ENCODE measurements around the gene BACH2. TPM values are rescaled to one million over a fixed set of nuclear protein-coding genes. Genes with fewer than 3 reads are reported as not detected.

Gene BACH2
- total RNA-seq, 1 donor from 2014 or later: 6.4 TPM

GRCh38 chr6:90095145-90095544, 201.5 kb downstream of the BACH2 start:
- H3K27me3 ChIP-seq: no peaks in the 10 kb centered on the region
- H3K4me3 ChIP-seq: no peak overlapping the region
- peaks cover 20% of the 10 kb centered on the region for H3K4me1 ChIP-seq
- TF ChIP-seq POLR2A (IDR thresholded peaks at IDR 0.05) (no peak), POLR2AphosphoS5 (IDR thresholded peaks at IDR 0.05; ENCODE audit: insufficient read depth in 1 of 2, low read depth in 1 of 2) (no peak), CTCF (IDR thresholded peaks at IDR 0.05) (no peak)
- DNase-seq (ENCODE audit: extremely low spot score in 2 of 2): no peak
- no peaks in the 10 kb centered on the region for H3K9me3 ChIP-seq
- H3K36me3 ChIP-seq: no peaks in the 10 kb centered on the region
- no peak overlapping the region for H3K27ac ChIP-seq
- intact Hi-C loops (cut with DNase I): loop anchor here (5.0 to 10.0 kb wide), 2 partner anchors 122 to 200 kb away; partner anchors contain the start of gene BACH2

- no peak for DNase-seq (ENCODE audit: extremely low spot score in 2 of 2)
Observed at GRCh38 chr6:90093558-90094073, 203.0 kb downstream of the BACH2 start.

GRCh38 chr6:90090866-90091265, 205.8 kb downstream of the BACH2 start:
- no peak for TF ChIP-seq CTCF (IDR thresholded peaks at IDR 0.05)
- no peak for TF ChIP-seq POLR2AphosphoS5 (IDR thresholded peaks at IDR 0.05; ENCODE audit: insufficient read depth in 1 of 2, low read depth in 1 of 2)
- TF ChIP-seq POLR2A (IDR thresholded peaks at IDR 0.05): no peak

More at GRCh38 chr6:90093558-90094073, 203.0 kb downstream of the BACH2 start:
- Histone ChIP-seq H3K4me1 (peaks cover 20% of the 10 kb centered on the region), H3K27ac (no peak overlapping the region), H3K4me3 (no peak overlapping the region), H3K36me3 (no peaks in the 10 kb centered on the region), H3K27me3 (no peaks in the 10 kb centered on the region), H3K9me3 (no peaks in the 10 kb centered on the region)
- TF ChIP-seq POLR2A (IDR thresholded peaks at IDR 0.05) (no peak), CTCF (IDR thresholded peaks at IDR 0.05) (no peak), POLR2AphosphoS5 (IDR thresholded peaks at IDR 0.05; ENCODE audit: insufficient read depth in 1 of 2, low read depth in 1 of 2) (no peak)
- intact Hi-C loops (cut with DNase I): loop anchor here (10.0 kb wide), 1 partner anchor 201 kb away; the partner anchor contains the start of gene BACH2

GRCh38 chr6:90088009-90088408, 208.6 kb downstream of the BACH2 start:
- no peak overlapping the region for H3K4me3 ChIP-seq
- H3K9me3 ChIP-seq: no peaks in the 10 kb centered on the region
- no peak for DNase-seq (ENCODE audit: extremely low spot score in 2 of 2)
- H3K27ac ChIP-seq: no peak overlapping the region
- H3K27me3 ChIP-seq: no peaks in the 10 kb centered on the region
- no peaks in the 10 kb centered on the region for H3K36me3 ChIP-seq
- H3K4me1 ChIP-seq: peaks cover 10% of the 10 kb centered on the region
- intact Hi-C loops (cut with DNase I): no loop called here
- TF ChIP-seq CTCF (IDR thresholded peaks at IDR 0.05) (no peak), POLR2AphosphoS5 (IDR thresholded peaks at IDR 0.05; ENCODE audit: insufficient read depth in 1 of 2, low read depth in 1 of 2) (peak in 1 of 2 donors; percentile 86), POLR2A (IDR thresholded peaks at IDR 0.05) (no peak)

More at GRCh38 chr6:90090866-90091265, 205.8 kb downstream of the BACH2 start:
- Histone ChIP-seq H3K27ac (no peak overlapping the region), H3K9me3 (no peaks in the 10 kb centered on the region), H3K27me3 (no peaks in the 10 kb centered on the region), H3K36me3 (no peaks in the 10 kb centered on the region), H3K4me3 (no peak overlapping the region), H3K4me1 (peaks cover 10% of the 10 kb centered on the region)
- no peak for DNase-seq (ENCODE audit: extremely low spot score in 2 of 2)
- intact Hi-C loops (cut with DNase I): loop anchor here (10.0 kb wide), 1 partner anchor 204 kb away; the partner anchor contains the start of gene BACH2

GRCh38 chr6:90087106-90087833, 209.4 kb downstream of the BACH2 start:
- no peaks in the 10 kb centered on the region for H3K36me3 ChIP-seq
- no peak overlapping the region for H3K4me3 ChIP-seq
- intact Hi-C loops (cut with DNase I): no loop called here
- TF ChIP-seq POLR2AphosphoS5 (IDR thresholded peaks at IDR 0.05; ENCODE audit: insufficient read depth in 1 of 2, low read depth in 1 of 2) (no peak), CTCF (IDR thresholded peaks at IDR 0.05) (no peak), POLR2A (IDR thresholded peaks at IDR 0.05) (no peak)
- no peaks in the 10 kb centered on the region for H3K27me3 ChIP-seq
- no peak for DNase-seq (ENCODE audit: extremely low spot score in 2 of 2)
- H3K9me3 ChIP-seq: no peaks in the 10 kb centered on the region
- no peak overlapping the region for H3K27ac ChIP-seq
- peaks cover 10% of the 10 kb centered on the region for H3K4me1 ChIP-seq
